NK-92 (cell line): Measurements from ENCODE around the gene NXPH4.

ENCODE experiments used
- DNase-seq: peaks from one replicate; lab custom pipeline; 2025; ENCODE audit not compliant: unreplicated experiment; lab: John Stamatoyannopoulos, UW

NXPH4 gene

GRCh38 chr12:57202321-57202720 lies 14.3 kb upstream of the NXPH4 start:
- DNase-seq: no peak

GRCh38 chr12:57203201-57203600 lies 13.4 kb upstream of the NXPH4 start:
- DNase-seq: no peak

- DNase-seq: no peak
Observed at GRCh38 chr12:57203791-57204190, 12.8 kb upstream of the NXPH4 start.

- DNase-seq: no peak
Observed at GRCh38 chr12:57204454-57204853, 12.1 kb upstream of the NXPH4 start.

GRCh38 chr12:57205186-57205585 lies 11.4 kb upstream of the NXPH4 start:
- DNase-seq: no peak

- no peak for DNase-seq
Observed at GRCh38 chr12:57205931-57206330, 10.7 kb upstream of the NXPH4 start.

GRCh38 chr12:57207731-57208630 lies 8.6 kb upstream of the NXPH4 start:
- no peak for DNase-seq

GRCh38 chr12:57208631-57209282 lies 7.8 kb upstream of the NXPH4 start:
- no peak for DNase-seq

- no peak for DNase-seq
Observed at GRCh38 chr12:57209916-57210315, 6.7 kb upstream of the NXPH4 start.

- no peak for DNase-seq
Observed at GRCh38 chr12:57210461-57210860, 6.1 kb upstream of the NXPH4 start.

- no peak for DNase-seq
Observed at GRCh38 chr12:57210926-57211692, 5.5 kb upstream of the NXPH4 start.

- DNase-seq: no peak
Observed at GRCh38 chr12:57211791-57212700, 4.5 kb upstream of the NXPH4 start.

GRCh38 chr12:57212701-57213057 lies 3.9 kb upstream of the NXPH4 start:
- no peak for DNase-seq

GRCh38 chr12:57213058-57213715 lies 3.4 kb upstream of the NXPH4 start:
- DNase-seq: no peak

GRCh38 chr12:57213763-57214397 lies 2.7 kb upstream of the NXPH4 start:
- no peak for DNase-seq

GRCh38 chr12:57214398-57214781 lies 2.2 kb upstream of the NXPH4 start:
- DNase-seq: peak; percentile 2

GRCh38 chr12:57215065-57215464 lies 1.5 kb upstream of the NXPH4 start:
- no peak for DNase-seq

GRCh38 chr12:57215668-57216013 lies 953 bp upstream of the NXPH4 start:
- no peak for DNase-seq

- no peak for DNase-seq
Observed at GRCh38 chr12:57216921-57217879, 606 bp downstream of the NXPH4 start.
